ENCODE results near the gene TCF15. TPM values are rescaled to one million over a fixed set of nuclear protein-coding genes. Genes with fewer than 3 reads are reported as not detected.

TCF15 gene, protein sequence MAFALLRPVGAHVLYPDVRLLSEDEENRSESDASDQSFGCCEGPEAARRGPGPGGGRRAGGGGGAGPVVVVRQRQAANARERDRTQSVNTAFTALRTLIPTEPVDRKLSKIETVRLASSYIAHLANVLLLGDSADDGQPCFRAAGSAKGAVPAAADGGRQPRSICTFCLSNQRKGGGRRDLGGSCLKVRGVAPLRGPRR
- total RNA-seq, result not detected in 2 replicates

GRCh38 chr20:610130-611046 lies at the start of gene TCF15:
TSS of gene TCF15 (minus strand) at chr20:610309. CDS start at chr20:610237, 72 bp downstream.

DNA sequence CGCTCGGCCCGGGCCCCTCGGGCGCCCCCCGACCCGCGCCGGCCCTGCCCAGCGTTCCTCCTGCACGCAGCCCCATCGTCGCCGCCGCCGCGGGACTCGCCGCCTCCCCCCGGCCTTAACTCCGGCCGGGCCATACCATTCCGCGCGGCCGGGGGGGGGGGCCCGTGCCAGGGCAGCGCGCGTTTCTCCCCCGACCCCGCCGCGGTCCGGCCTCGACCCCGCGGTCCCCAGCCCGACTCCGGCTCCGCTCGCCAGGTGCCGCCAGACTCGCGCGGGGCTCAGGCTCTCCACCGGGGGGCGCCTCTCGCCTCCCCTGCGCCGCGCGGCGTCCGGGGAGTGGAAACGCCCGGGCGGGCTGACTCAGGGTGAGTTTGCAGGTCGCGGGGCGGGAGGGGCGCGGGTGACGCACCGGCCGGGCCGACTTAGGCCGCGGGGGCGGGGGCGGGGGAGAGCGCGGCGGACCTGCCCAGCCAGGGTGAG lies 43.0 kb upstream of the TCF15 start, which contains the start of gene SRXN1:
SRXN1 (minus strand) TSS at position 91 of the 480 bp plus-strand sequence; CDS start at position 76, 15 bp downstream.

Other genes with a start within 250 kb of the TCF15 start
- gene TRIB3, start 229.5 kb downstream of the TCF15 start, total RNA-seq, result 77.7 and 148 TPM in 2 replicates
- 90.5 and 97.7 TPM in 2 replicates for gene RBCK1, start 202.0 kb downstream of the TCF15 start, total RNA-seq
- 63.1 and 78.4 TPM in 2 replicates for gene TBC1D20, start 147.8 kb downstream of the TCF15 start, total RNA-seq
- 109 and 121 TPM in 2 replicates for gene CSNK2A1, start 66.5 kb downstream of the TCF15 start, total RNA-seq
- 57.0 and 59.7 TPM in 2 replicates for gene SRXN1, start 42.9 kb upstream of the TCF15 start, total RNA-seq
- not detected in 2 replicates for gene SCRT2, start 65.5 kb upstream of the TCF15 start, total RNA-seq
- gene SLC52A3, start 158.2 kb upstream of the TCF15 start, total RNA-seq, result not detected in 2 replicates
- gene FAM110A, start 223.4 kb upstream of the TCF15 start, total RNA-seq, result 2.6 and 2.8 TPM in 2 replicates

Measured in hair follicle dermal papilla cell (primary cell).